Loucy (cell line): ENCODE measurements around the gene ZNF292.
"Not testable (repeated sequence)": the region's sequence is repeated elsewhere in the genome, so short reads cannot be mapped to it uniquely, and the experiment has no call there.

Source experiments
- H2AFZ ChIP-seq: fragments of 200-600 bp; sonication (generic); 2 replicates; pipeline ENCODE4 v1.6.0; 2016; ENCODE audit warnings: antibody characterized with exemption, mild to moderate bottlenecking, low read length, moderate library complexity
- H3F3A ChIP-seq: fragments of 200-600 bp; 2 replicates; pipeline ENCODE4 v1.6.0; 2016; ENCODE audit warnings: antibody characterized with exemption, low read depth, mild to moderate bottlenecking
- H3K27me3 ChIP-seq: fragments of 200-600 bp; sonication (generic); 2 replicates; pipeline ENCODE4 v1.6.1; 2014; ENCODE audit warnings: low read length, mild to moderate bottlenecking; ENCODE audit not compliant: insufficient read depth, poor library complexity, severe bottlenecking
- H3K36me3 ChIP-seq: fragments of 200-600 bp; sonication (generic); 2 replicates; pipeline ENCODE4 v1.6.1; 2016; ENCODE audit warnings: low read length; ENCODE audit not compliant: insufficient read depth
- H3K4me1 ChIP-seq: fragments of 200-600 bp; sonication (generic); 2 replicates; pipeline ENCODE4 v1.5.1; 2014; ENCODE audit warnings: low read length, mild to moderate bottlenecking; ENCODE audit not compliant: insufficient read depth, poor library complexity, severe bottlenecking
- H3K4me2 ChIP-seq: fragments of 200-600 bp; sonication (generic); 2 replicates; pipeline ENCODE4 v1.6.0; 2014; ENCODE audit warnings: antibody characterized with exemption, low read length, low read depth, mild to moderate bottlenecking; ENCODE audit not compliant: poor library complexity, severe bottlenecking
- H3K4me3 ChIP-seq: fragments of 200-600 bp; sonication (generic); 2 replicates; pipeline ENCODE4 v1.5.1; 2014; ENCODE audit warnings: low read length, mild to moderate bottlenecking, mixed read lengths; ENCODE audit not compliant: poor library complexity, severe bottlenecking
- H3K79me2 ChIP-seq: fragments of 200-600 bp; sonication (generic); 2 replicates; pipeline ENCODE4 v1.6.1; 2014; ENCODE audit warnings: low read length; ENCODE audit not compliant: insufficient read depth
- H3K9ac ChIP-seq: fragments of 200-600 bp; sonication (generic); 2 replicates; pipeline ENCODE4 v1.6.0; 2014; ENCODE audit warnings: mild to moderate bottlenecking, low read depth, low read length, moderate library complexity; ENCODE audit not compliant: poor library complexity, severe bottlenecking
- H3K9me2 ChIP-seq: fragments of 200-600 bp; sonication (generic); replicated peaks from 2 replicates; pipeline ENCODE4 v1.6.1; 2016; ENCODE audit warnings: low read depth, low read length, mixed read lengths
- H3K9me3 ChIP-seq: fragments of 200-600 bp; sonication (generic); 2 replicates; pipeline ENCODE4 v1.6.1; 2014; ENCODE audit warnings: mild to moderate bottlenecking, antibody characterized with exemption, low read length, low read depth; ENCODE audit not compliant: insufficient read depth
- H4K20me1 ChIP-seq: fragments of 200-600 bp; sonication (generic); 2 replicates; pipeline ENCODE4 v1.6.0; 2014; ENCODE audit warnings: antibody characterized with exemption, low read length, mild to moderate bottlenecking; ENCODE audit not compliant: insufficient read depth, poor library complexity, severe bottlenecking
- CTCF ChIP-seq: fragments of 200-600 bp; sonication (generic); conservative IDR thresholded peaks from 2 replicates; pipeline ENCODE4 v1.5.1; 2014; ENCODE audit warnings: mild to moderate bottlenecking, antibody characterized with exemption, low read length
- EZH2phosphoT487 ChIP-seq: fragments of 200-600 bp; IDR thresholded peaks from 2 replicates; pipeline ENCODE4 v1.6.1; 2018; ENCODE audit warnings: antibody characterized with exemption, mild to moderate bottlenecking, moderate library complexity, borderline replicate concordance

The ZNF292 gene

GRCh38 chr6:87196275-87196842 is 41.0 kb downstream of the ZNF292 start:
- no peaks in the 10 kb centered on the region for H3K9me2 ChIP-seq
- H3K4me2 ChIP-seq: no peak overlapping the region
- H3K4me3 ChIP-seq: no peak overlapping the region
- H4K20me1 ChIP-seq: peaks cover 94% of the 10 kb centered on the region
- peaks cover 5% of the 10 kb centered on the region for H3K4me1 ChIP-seq
- TF ChIP-seq EZH2phosphoT487: no peak
- no peak for TF ChIP-seq CTCF
- peaks cover 98% of the 10 kb centered on the region for H3K79me2 ChIP-seq
- H3F3A ChIP-seq: no peaks in the 10 kb centered on the region
- H3K9me3 ChIP-seq: no peaks in the 10 kb centered on the region
- H3K9ac ChIP-seq: no peak overlapping the region
- H3K27me3 ChIP-seq: no peaks in the 10 kb centered on the region
- H3K36me3 ChIP-seq: peaks cover 10% of the 10 kb centered on the region; the same call in 1 of the 2 replicates
- no peak overlapping the region for H2AFZ ChIP-seq

GRCh38 chr6:87197547-87197946 is 42.2 kb downstream of the ZNF292 start:
- Histone ChIP-seq H3K9me2 (no peaks in the 10 kb centered on the region), H3K36me3 (peaks cover 19% of the 10 kb centered on the region; the same call in 1 of the 2 replicates), H4K20me1 (peaks cover 94% of the 10 kb centered on the region), H3K4me3 (no peak overlapping the region), H3K79me2 (peaks cover 98% of the 10 kb centered on the region), H2AFZ (no peak overlapping the region), H3K4me2 (no peak overlapping the region), H3K27me3 (no peaks in the 10 kb centered on the region), H3K9me3 (no peaks in the 10 kb centered on the region), H3F3A (no peaks in the 10 kb centered on the region), H3K4me1 (peaks cover 5% of the 10 kb centered on the region), H3K9ac (no peak overlapping the region)
- no peak for TF ChIP-seq CTCF
- no peak for TF ChIP-seq EZH2phosphoT487

GRCh38 chr6:87198022-87198810 is 42.9 kb downstream of the ZNF292 start:
- H3K9ac ChIP-seq, H2AFZ ChIP-seq, H3F3A ChIP-seq, H3K9me2 ChIP-seq, H3K27me3 ChIP-seq, H3K4me3 ChIP-seq, H3K9me3 ChIP-seq, H3K4me1 ChIP-seq, H3K4me2 ChIP-seq: not testable (repeated sequence)
- Histone ChIP-seq H3K79me2 (peaks cover 98% of the 10 kb centered on the region), H3K36me3 (peaks cover 15% of the 10 kb centered on the region; the same call in 1 of the 2 replicates), H4K20me1 (peaks cover 94% of the 10 kb centered on the region)
